ENCODE results near the gene SLC12A1. TPM values are rescaled to one million over a fixed set of nuclear protein-coding genes. Genes with fewer than 3 reads are reported as not detected.

The SLC12A1 gene
- total RNA-seq = not detected

- no peaks in the 10 kb centered on the region for H3K9me3 Mint-ChIP-seq
- no peaks in the 10 kb centered on the region for H3K4me1 Mint-ChIP-seq (ENCODE audit: low read depth)
- CTCF ChIA-PET = interaction anchor here (0.7 kb wide), 1 partner anchor 76 kb away, joined by 4 read pairs; no protein-coding TSS in a partner anchor
- peaks cover 11% of the 10 kb centered on the region for H3K27me3 Mint-ChIP-seq
- no peak within 1 kb of the TSS for H3K27ac Mint-ChIP-seq
- intact Hi-C loops (cut with micrococcal nuclease) = no loop called here
- H3K4me3 Mint-ChIP-seq = no peak within 1 kb of the TSS
- POLR2A ChIA-PET = no interaction called here
- DNase-seq = no peak
- no peaks in the 10 kb centered on the region for H3K36me3 Mint-ChIP-seq
Observed at GRCh38 chr15:48205981-48206380, at the start of gene SLC12A1. Gene SLC12A1 (plus strand): TSS chr15:48206302. CDS start chr15:48207720, 1,418 bp downstream.

GRCh38 chr15:48168616-48169015 is 37.5 kb upstream of the SLC12A1 start:
- peaks cover 3% of the 10 kb centered on the region for H3K9me3 Mint-ChIP-seq
- peaks cover 10% of the 10 kb centered on the region for H3K36me3 Mint-ChIP-seq
- ChIA-PET CTCF (no interaction called here), POLR2A (no interaction called here)
- no peaks in the 10 kb centered on the region for H3K27me3 Mint-ChIP-seq
- DNase-seq = no peak
- H3K4me1 Mint-ChIP-seq (ENCODE audit: low read depth) = no peaks in the 10 kb centered on the region
- no peak overlapping the region for H3K27ac Mint-ChIP-seq
- no peak overlapping the region for H3K4me3 Mint-ChIP-seq
- intact Hi-C loops (cut with micrococcal nuclease) = no loop called here

- H3K27ac Mint-ChIP-seq = no peak overlapping the region
- intact Hi-C loops (cut with micrococcal nuclease) = no loop called here
- no peaks in the 10 kb centered on the region for H3K27me3 Mint-ChIP-seq
- H3K36me3 Mint-ChIP-seq = peaks cover 15% of the 10 kb centered on the region
- peaks cover 3% of the 10 kb centered on the region for H3K9me3 Mint-ChIP-seq
- CTCF ChIA-PET = no interaction called here
- H3K4me3 Mint-ChIP-seq = no peak overlapping the region
- no peak for DNase-seq
- H3K4me1 Mint-ChIP-seq (ENCODE audit: low read depth) = peaks cover 11% of the 10 kb centered on the region
- POLR2A ChIA-PET = no interaction called here
Observed at GRCh38 chr15:48170981-48171380, 35.1 kb upstream of the SLC12A1 start.

- CTCF ChIA-PET = no interaction called here
- H3K27me3 Mint-ChIP-seq = peaks cover 3% of the 10 kb centered on the region
- H3K4me1 Mint-ChIP-seq (ENCODE audit: low read depth) = peaks cover 22% of the 10 kb centered on the region
- POLR2A ChIA-PET = no interaction called here
- H3K4me3 Mint-ChIP-seq = no peak overlapping the region
- H3K9me3 Mint-ChIP-seq = peaks cover 3% of the 10 kb centered on the region
- intact Hi-C loops (cut with micrococcal nuclease) = no loop called here
- H3K27ac Mint-ChIP-seq = no peak overlapping the region
- peaks cover 7% of the 10 kb centered on the region for H3K36me3 Mint-ChIP-seq
- DNase-seq = no peak
Observed at GRCh38 chr15:48175126-48175525, 31.0 kb upstream of the SLC12A1 start.

- ChIA-PET POLR2A (no interaction called here), CTCF (no interaction called here)
- Mint-ChIP-seq H3K9me3 (peaks cover 3% of the 10 kb centered on the region), H3K4me1 (ENCODE audit: low read depth) (peaks cover 22% of the 10 kb centered on the region), H3K36me3 (peaks cover 7% of the 10 kb centered on the region), H3K27me3 (peaks cover 3% of the 10 kb centered on the region), H3K4me3 (no peak overlapping the region), H3K27ac (no peak overlapping the region)
- intact Hi-C loops (cut with micrococcal nuclease) = loop anchor here (2.0 kb wide), 1 partner anchor 155 kb away; the partner anchor contains the start of gene DUT
- DNase-seq = no peak
Observed at GRCh38 chr15:48176112-48176511, 30.0 kb upstream of the SLC12A1 start.

GRCh38 chr15:48176957-48177356 is 29.1 kb upstream of the SLC12A1 start:
- intact Hi-C loops (cut with micrococcal nuclease) = loop anchor here (2.0 kb wide), 1 partner anchor 154 kb away; the partner anchor contains the start of gene DUT
- H3K27ac Mint-ChIP-seq = no peak overlapping the region
- DNase-seq = no peak
- peaks cover 22% of the 10 kb centered on the region for H3K4me1 Mint-ChIP-seq (ENCODE audit: low read depth)
- CTCF ChIA-PET = no interaction called here
- H3K36me3 Mint-ChIP-seq = peaks cover 7% of the 10 kb centered on the region
- H3K27me3 Mint-ChIP-seq = peaks cover 6% of the 10 kb centered on the region
- H3K9me3 Mint-ChIP-seq = peaks cover 3% of the 10 kb centered on the region
- H3K4me3 Mint-ChIP-seq = peak overlapping the region; percentile 84
- POLR2A ChIA-PET = interaction anchor here (1.0 kb wide), 1 partner anchor 155 kb away, joined by 3 read pairs; no protein-coding TSS in a partner anchor

GRCh38 chr15:48177383-48177765 is 28.7 kb upstream of the SLC12A1 start:
- POLR2A ChIA-PET = interaction anchor here (0.7 to 1.0 kb wide), 2 partner anchors 45 to 155 kb away, joined by 3 read pairs; no protein-coding TSS in a partner anchor
- peaks cover 7% of the 10 kb centered on the region for H3K36me3 Mint-ChIP-seq
- CTCF ChIA-PET = no interaction called here
- peaks cover 3% of the 10 kb centered on the region for H3K9me3 Mint-ChIP-seq
- peaks cover 22% of the 10 kb centered on the region for H3K4me1 Mint-ChIP-seq (ENCODE audit: low read depth)
- H3K27ac Mint-ChIP-seq = peak overlapping the region; percentile 79
- peaks cover 6% of the 10 kb centered on the region for H3K27me3 Mint-ChIP-seq
- peak; percentile 12 for DNase-seq
- peak overlapping the region; percentile 84 for H3K4me3 Mint-ChIP-seq
- intact Hi-C loops (cut with micrococcal nuclease) = loop anchor here (2.0 kb wide), 1 partner anchor 153 kb away; the partner anchor contains the start of gene DUT

- ChIA-PET CTCF (no interaction called here), POLR2A (interaction anchor here (0.7 to 1.0 kb wide), 2 partner anchors 46 to 154 kb away, joined by 3 read pairs; no protein-coding TSS in a partner anchor)
- Mint-ChIP-seq H3K27ac (peak within 1 kb of the TSS; percentile 79), H3K9me3 (no peaks in the 10 kb centered on the region), H3K4me1 (ENCODE audit: low read depth) (peaks cover 22% of the 10 kb centered on the region), H3K36me3 (peaks cover 7% of the 10 kb centered on the region), H3K27me3 (peaks cover 6% of the 10 kb centered on the region), H3K4me3 (peak within 1 kb of the TSS; percentile 84)
- intact Hi-C loops (cut with micrococcal nuclease) = loop anchor here (2.0 kb wide), 1 partner anchor 153 kb away; the partner anchor contains the start of gene DUT
- peak; percentile 82 for DNase-seq
Observed at GRCh38 chr15:48177766-48178647, 28.1 kb upstream of the SLC12A1 start, which contains the start of gene MYEF2. Gene MYEF2 (minus strand): TSS chr15:48178295. CDS start chr15:48178237, 58 bp downstream.

- ChIA-PET POLR2A (no interaction called here), CTCF (no interaction called here)
- Mint-ChIP-seq H3K9me3 (no peaks in the 10 kb centered on the region), H3K27ac (no peak overlapping the region), H3K4me3 (peak overlapping the region; percentile 45), H3K36me3 (peaks cover 7% of the 10 kb centered on the region), H3K27me3 (peaks cover 6% of the 10 kb centered on the region), H3K4me1 (ENCODE audit: low read depth) (peaks cover 22% of the 10 kb centered on the region)
- DNase-seq = no peak
- intact Hi-C loops (cut with micrococcal nuclease) = no loop called here
Observed at GRCh38 chr15:48178648-48178931, 27.5 kb upstream of the SLC12A1 start.

- H3K4me1 Mint-ChIP-seq (ENCODE audit: low read depth) = no peaks in the 10 kb centered on the region
- no peak for DNase-seq
- peaks cover 14% of the 10 kb centered on the region for H3K27me3 Mint-ChIP-seq
- H3K36me3 Mint-ChIP-seq = no peaks in the 10 kb centered on the region
- no peak overlapping the region for H3K27ac Mint-ChIP-seq
- no peaks in the 10 kb centered on the region for H3K9me3 Mint-ChIP-seq
- CTCF ChIA-PET = no interaction called here
- POLR2A ChIA-PET = no interaction called here
- intact Hi-C loops (cut with micrococcal nuclease) = no loop called here
- no peak overlapping the region for H3K4me3 Mint-ChIP-seq
Observed at GRCh38 chr15:48182749-48183148, 23.4 kb upstream of the SLC12A1 start.

- intact Hi-C loops (cut with micrococcal nuclease) = no loop called here
- ChIA-PET POLR2A (no interaction called here), CTCF (no interaction called here)
- no peaks in the 10 kb centered on the region for H3K9me3 Mint-ChIP-seq
- no peak overlapping the region for H3K4me3 Mint-ChIP-seq
- H3K36me3 Mint-ChIP-seq = no peaks in the 10 kb centered on the region
- H3K27me3 Mint-ChIP-seq = peaks cover 15% of the 10 kb centered on the region
- DNase-seq = no peak
- no peak overlapping the region for H3K27ac Mint-ChIP-seq
- H3K4me1 Mint-ChIP-seq (ENCODE audit: low read depth) = no peaks in the 10 kb centered on the region
Observed at GRCh38 chr15:48185529-48185928, 20.6 kb upstream of the SLC12A1 start.

- no peak for DNase-seq
- CTCF ChIA-PET = no interaction called here
- intact Hi-C loops (cut with micrococcal nuclease) = no loop called here
- POLR2A ChIA-PET = no interaction called here
- H3K4me1 Mint-ChIP-seq (ENCODE audit: low read depth) = peaks cover under 1% of the 10 kb centered on the region
- no peak overlapping the region for H3K27ac Mint-ChIP-seq
- H3K27me3 Mint-ChIP-seq = peaks cover 19% of the 10 kb centered on the region
- no peak overlapping the region for H3K4me3 Mint-ChIP-seq
- no peaks in the 10 kb centered on the region for H3K9me3 Mint-ChIP-seq
- H3K36me3 Mint-ChIP-seq = no peaks in the 10 kb centered on the region
Observed at GRCh38 chr15:48186271-48186670, 19.8 kb upstream of the SLC12A1 start.

Data from activated CD4-positive, alpha-beta memory T cell treated with anti-CD3 and anti-CD28 coated beads for 36 hours (primary cell).